ENCODE data around the gene MDFI.
"Not testable (repeated sequence)": the region's sequence is repeated elsewhere in the genome, so short reads cannot be mapped to it uniquely, and the experiment has no call there.

The MDFI gene

GRCh38 chr6:41602864-41603608 is 35.2 kb upstream of the MDFI start:
- DNase-seq: peak; percentile 70

DNA sequence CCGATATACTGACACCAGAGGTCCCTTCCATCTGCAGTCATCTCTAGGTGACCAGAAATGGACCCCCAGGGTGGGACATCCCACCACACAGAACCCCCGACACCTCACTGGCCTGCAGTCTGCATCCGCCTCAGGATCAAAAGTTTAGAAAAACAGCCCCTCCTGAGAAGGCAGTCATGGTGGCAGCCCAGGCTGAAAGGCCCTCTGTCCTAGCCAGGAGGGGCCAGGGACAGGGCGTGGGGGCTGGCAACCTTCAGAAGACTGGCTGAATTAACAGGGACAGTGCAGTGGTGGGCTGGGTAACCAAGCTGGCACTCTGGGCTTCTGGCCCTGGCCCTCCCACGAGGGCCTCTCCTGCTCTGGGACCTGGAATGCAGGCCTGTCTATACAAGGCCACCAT is 34.3 kb upstream of the MDFI start:
- DNase-seq: no peak

DNA sequence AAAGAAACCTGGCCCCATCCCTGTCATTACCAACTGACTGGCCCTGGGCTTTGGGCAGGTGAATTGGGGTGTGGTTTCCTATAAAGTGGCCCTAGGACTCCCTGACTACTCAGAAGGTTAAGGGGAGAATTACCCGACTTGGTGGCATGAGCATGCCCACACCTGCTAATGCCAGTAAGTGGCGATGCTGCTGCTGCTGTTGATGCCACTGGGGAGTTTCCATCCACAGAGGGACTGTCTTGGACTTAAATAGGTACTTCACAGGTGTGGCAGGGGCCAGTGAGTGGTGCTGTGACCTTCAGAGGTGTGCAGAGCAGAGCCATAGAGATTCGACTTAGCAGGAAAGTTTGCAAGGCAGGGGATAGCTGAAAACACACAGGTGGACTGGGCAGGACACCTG is 32.6 kb upstream of the MDFI start:
- DNase-seq: no peak

DNA sequence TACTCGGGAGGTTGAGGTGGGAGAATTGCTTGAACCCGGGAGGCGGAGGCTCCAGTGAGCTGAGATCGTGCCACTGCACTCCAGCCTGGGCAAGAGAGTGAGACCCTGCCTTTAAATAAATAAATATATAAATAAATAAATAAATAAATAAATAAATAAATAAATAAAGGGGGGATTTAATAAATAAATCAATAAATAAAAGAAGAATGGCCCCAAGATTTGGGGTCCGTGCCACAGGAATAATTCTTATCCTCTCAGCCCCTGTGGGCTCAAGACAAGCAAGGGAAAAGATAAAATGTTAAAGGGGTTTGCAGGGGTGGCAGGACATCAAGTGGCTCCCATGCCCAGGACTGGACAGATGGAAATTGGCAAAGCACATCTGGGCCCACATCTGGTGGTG is 31.2 kb upstream of the MDFI start:
- no peak for DNase-seq

DNA sequence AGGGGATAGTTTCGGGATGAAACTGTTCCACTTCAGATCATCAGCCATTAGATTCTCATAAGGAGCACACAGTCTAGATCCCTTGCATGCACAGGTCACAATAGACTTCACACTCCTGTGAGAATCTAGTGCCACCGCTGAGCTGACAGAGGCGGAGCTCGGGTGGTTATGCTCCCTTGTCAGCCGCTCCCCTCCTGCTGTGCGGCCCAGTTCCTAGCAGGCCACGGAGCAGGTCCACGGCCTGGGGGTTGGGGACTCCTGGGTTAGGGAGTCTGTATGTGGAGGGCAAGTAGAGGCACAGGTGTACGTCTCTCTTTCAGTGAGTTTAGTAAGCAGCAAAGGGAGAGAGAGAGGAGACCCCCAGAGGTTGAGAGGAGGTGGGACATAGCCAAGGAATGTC is 30.5 kb upstream of the MDFI start:
- DNase-seq: no peak

DNA sequence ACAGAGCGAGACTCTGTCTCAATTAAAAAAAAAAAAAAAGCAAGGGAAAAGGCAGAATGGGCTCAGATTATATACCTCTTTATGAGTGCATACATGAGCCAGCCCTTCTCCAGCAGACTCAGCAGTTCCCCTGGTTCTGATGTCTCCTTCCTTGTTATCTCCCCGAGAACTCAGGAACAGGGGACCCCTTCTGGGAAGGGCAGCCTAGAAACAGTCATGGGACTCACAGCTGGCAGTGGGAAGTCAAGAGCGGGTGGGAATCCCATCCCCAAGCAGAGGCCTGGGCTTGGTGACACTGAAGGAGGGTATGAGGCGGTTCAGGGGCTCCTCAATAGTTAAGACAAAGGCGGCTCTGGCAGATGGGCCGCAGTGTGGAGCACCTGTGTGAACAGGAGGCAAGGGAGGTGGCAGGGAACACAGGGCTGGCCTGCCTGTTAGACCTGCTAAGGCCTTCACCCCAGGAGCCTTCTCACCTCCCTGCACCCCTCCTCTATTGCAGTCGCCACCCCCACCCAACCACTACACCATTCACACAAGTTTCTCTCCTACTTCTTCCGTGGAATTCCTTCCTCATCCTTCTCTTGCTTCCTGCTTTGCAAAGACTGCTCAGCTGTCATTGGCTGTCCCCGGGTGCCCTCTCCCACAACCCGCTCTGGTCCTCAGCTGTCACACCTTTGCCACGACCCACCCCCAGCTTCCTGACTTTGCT is 29.7 kb upstream of the MDFI start:
- no peak for DNase-seq

GRCh38 chr6:41614715-41615114 is 23.6 kb upstream of the MDFI start:
- no peak for DNase-seq

- DNase-seq: no peak
These were observed 23.0 kb upstream of the MDFI start for GRCh38 chr6:41615311-41615710.

- no peak for DNase-seq
These were observed 19.7 kb upstream of the MDFI start for GRCh38 chr6:41618598-41618997.

GRCh38 chr6:41619193-41619592 is 19.1 kb upstream of the MDFI start:
- not testable (repeated sequence) for DNase-seq

GRCh38 chr6:41621367-41621766 is 16.9 kb upstream of the MDFI start:
- no peak for DNase-seq

- DNase-seq: no peak
These were observed 16.5 kb upstream of the MDFI start for GRCh38 chr6:41621802-41622201.

DNA sequence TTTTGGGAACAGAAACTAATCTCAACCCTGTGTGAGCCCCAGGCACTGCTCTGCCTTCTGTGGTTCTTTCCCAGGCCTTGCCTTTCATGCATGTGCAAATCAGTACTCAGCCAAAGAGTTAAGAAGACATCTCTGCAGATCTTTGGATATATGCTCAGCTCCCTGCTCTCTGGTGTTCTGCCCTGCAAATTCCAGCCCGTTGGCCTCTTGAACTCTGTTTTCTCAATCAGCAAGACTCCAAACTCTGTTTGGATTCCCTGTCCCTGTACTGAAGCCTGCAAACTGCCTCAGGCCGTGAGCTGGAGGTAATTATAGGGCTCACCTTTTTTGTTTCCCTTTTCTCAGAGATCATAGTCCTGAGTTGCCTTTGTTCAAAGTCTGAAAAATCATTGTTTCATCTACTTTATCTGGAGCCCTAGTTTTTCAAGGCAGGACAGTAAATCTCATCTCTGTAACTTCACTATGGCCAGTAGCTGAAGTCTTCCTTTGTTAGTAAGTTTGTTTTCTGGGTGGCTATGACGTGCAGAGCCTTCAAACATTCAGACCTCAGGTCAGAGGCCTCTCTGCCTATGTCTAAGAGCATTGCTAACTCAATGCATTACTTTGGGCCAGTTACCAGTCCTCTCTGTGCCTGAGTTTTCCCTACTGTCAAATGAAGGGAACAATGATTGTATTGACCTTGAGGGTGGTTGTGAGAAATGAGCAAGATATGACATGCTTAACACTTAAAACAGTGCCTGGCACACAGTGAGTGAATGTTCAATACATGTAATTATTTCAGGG is 15.9 kb upstream of the MDFI start:
- no peak for DNase-seq

DNA sequence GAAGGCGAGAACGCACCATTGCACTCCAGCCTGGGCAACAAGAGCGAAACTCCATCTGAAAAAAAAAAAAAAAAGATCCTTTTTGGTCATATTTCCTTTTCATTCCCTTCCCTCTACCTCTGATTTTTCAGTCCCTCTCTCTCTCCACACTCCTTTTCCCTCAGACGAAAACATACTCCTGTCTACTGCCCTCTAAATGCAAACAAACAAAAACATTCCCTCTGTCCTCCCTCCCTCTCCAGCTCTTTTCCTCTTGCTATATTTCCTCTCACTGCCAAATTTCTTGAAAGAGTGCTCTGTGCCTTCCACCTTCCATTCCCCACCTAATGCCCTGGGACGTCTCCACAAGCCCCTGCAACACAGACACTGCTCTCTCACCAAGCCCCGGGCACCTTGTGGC is 14.9 kb upstream of the MDFI start:
- DNase-seq: no peak

- DNase-seq: no peak
These were observed 13.5 kb upstream of the MDFI start for GRCh38 chr6:41624621-41625380.

DNA sequence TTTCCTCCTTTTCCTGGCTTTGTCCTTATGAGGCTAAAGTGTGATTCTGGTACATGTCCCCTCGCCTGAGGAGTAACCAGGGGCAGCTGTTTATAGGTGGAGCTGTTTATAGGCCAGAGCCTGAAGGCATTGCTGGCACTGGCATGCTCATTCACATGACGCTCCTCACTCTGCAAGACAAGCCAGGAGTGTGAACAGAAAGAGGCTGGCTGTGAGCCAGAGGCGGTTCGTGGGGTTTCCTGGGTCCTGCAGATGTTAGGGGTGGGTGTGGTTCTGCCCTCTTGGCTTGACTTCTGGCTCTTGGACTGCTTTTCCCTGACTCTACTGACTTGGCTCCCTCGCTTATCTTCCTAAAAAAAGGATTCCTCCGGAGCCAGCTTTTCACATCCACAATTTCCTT is 12.8 kb upstream of the MDFI start:
- DNase-seq: no peak

GRCh38 chr6:41626022-41626421 is 12.2 kb upstream of the MDFI start:
- no peak for DNase-seq

DNA sequence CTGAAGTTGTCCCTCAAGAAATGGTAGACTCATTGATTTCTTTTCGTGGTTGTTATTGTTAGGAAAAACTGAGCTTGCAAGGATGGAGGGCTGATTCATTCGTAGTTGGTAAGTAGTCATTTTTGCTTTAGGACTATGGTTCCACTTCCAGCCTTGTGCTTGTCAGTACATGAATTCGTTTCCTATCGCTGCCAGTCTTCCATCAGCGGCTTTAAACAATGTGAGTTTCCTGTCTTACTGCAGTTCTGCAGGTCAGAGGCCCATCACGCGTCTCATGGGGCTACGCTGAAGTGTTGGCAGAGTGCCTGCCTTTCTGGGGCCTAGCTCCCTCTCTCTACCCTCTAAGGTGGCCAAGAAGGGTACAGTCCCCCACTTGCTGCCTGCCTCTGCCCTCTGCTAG is 11.4 kb upstream of the MDFI start:
- no peak for DNase-seq

DNA sequence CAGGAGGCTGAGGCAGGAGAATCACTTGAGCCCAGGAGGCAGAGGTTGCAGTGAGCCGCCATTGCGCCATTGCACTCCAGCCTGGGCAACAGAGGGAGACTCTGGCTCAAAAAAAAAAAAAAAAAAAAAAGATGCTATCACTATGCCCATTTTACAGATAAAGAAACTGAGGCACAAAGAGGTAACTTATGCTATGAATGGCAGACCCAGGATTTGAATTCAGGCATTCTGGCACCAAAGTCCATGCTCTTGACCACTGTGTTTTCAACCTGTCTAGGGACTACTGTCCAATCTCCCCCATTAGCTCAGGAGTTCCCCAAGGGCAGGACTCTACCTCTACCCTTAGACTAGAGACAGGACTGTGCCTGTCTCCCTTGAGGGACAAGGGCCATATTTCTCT is 9.1 kb upstream of the MDFI start:
- no peak for DNase-seq

- DNase-seq: no peak
These were observed 8.2 kb upstream of the MDFI start for GRCh38 chr6:41630069-41630468.

DNA sequence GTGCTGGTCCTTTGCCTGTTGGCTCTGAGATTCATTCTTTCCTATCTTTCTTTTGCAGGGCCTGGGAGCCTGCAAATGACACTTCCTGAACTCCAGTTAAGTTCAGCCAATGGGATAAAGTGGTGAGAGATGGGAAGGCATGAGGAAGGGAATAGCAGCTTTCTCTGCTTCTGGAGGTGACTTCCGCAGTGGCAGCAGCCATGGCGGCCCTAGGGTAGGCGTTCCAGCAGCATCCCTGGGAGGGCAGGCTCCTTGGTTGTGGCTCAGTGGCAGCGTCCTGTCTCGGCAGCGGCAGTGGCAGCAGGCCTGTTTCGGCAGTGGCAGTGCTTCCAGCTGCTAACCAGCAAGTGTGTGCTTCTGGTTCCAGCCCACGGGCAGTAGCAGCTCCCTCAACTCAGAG is 7.3 kb upstream of the MDFI start:
- no peak for DNase-seq

DNA sequence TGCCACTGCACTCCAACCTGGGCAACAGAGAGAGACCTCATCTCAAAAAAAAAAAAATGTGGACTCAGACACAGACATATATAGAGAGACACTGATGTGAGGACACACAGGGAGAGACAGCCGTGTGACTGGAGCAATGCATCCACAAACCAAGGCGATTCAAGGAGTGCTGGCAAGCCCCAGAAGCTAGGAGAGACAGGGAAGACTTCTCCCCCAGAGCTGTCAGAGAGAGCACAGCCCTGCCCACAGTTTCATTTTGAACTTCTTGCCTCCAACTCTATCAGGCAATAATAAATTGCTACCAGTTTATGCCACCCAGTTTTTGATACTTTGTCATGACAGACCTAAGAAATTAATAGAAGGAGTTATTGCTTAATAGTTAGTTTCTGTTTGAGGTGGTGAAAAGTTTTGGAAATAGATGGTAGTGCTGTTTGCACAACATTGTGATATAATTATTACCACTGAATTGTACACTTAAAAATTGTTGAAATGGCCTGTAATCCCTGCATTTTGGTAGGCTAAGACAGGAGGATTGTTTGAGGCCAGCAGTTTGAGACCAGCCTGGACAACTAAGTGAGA is 5.1 kb upstream of the MDFI start:
- no peak for DNase-seq

DNA sequence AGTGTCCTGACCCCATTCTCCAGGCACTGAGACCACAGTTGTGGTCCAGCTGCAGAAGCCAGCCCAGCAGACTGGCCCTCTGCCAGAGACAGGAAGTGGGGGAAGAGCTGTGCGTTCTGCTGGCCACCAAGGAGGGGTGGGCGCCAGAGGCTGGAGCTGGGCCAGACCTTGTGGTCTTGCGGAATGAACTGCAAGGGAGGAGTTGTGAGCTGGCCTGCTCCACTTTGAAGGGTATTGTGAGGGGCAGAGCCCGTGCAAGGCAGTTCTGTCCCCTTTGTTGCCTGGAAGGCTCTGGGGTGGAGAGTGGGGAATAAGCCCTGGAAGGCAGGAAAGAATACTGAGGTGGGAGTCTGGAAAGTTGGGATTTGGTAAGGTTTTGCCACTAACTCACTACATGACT is 3.6 kb upstream of the MDFI start:
- DNase-seq: no peak

All from 8988T (cell line).